Skeletal muscle tissue (tissue), 4 donors: ENCODE results near the gene ACOD1. TPM values are rescaled to one million over a fixed set of nuclear protein-coding genes. Genes with fewer than 3 reads are reported as not detected.

ENCODE experiments used
- H3K27ac ChIP-seq: one replicate; pipeline ENCODE4 v1.7.0; 2013; ENCODE audit warnings: mild to moderate bottlenecking, low read depth, low read length, inconsistent platforms
- H3K27me3 ChIP-seq, 3 donors: one replicate each; pipeline ENCODE4 v1.7.0; 2013; ENCODE audit warnings: low read length in 3 of 3; ENCODE audit not compliant: control insufficient read depth in 3 of 3, insufficient read depth in 3 of 3
- H3K36me3 ChIP-seq, 3 donors: one replicate each; pipeline ENCODE4 v1.7.0; 2013; ENCODE audit warnings: low read length in 3 of 3; ENCODE audit not compliant: control insufficient read depth in 3 of 3, insufficient read depth in 3 of 3
- H3K4me1 ChIP-seq, 3 donors: one replicate each; pipeline ENCODE4 v1.7.0; 2013; ENCODE audit warnings: low read length in 3 of 3, mild to moderate bottlenecking in 3 of 3; ENCODE audit not compliant: control insufficient read depth in 3 of 3, insufficient read depth in 3 of 3
- H3K4me3 ChIP-seq, 3 donors: one replicate each; pipeline ENCODE4 v1.7.0; 2013; ENCODE audit warnings: low read length in 3 of 3
- H3K9ac ChIP-seq, 3 donors: one replicate each; pipeline ENCODE4 v1.7.0; 2013; ENCODE audit warnings: low read length in 3 of 3, mild to moderate bottlenecking in 3 of 3, moderate library complexity in 2 of 3, low read depth in 1 of 3
- H3K9me3 ChIP-seq, 3 donors: one replicate each; pipeline ENCODE4 v1.7.0; 2013; ENCODE audit warnings: low read length in 3 of 3; ENCODE audit not compliant: control insufficient read depth in 3 of 3
- total RNA-seq: library from RNA; depleted of rRNA; stranded (reverse); fragments of >200 nt; gene quantifications from one replicate; pipeline ENCODE4 v1.2.3, GENCODE V29; 2014
- donor health status: Osteomylitis.

ACOD1 gene
- total RNA-seq, 1 donor from 2014 or later, result not detected

DNA sequence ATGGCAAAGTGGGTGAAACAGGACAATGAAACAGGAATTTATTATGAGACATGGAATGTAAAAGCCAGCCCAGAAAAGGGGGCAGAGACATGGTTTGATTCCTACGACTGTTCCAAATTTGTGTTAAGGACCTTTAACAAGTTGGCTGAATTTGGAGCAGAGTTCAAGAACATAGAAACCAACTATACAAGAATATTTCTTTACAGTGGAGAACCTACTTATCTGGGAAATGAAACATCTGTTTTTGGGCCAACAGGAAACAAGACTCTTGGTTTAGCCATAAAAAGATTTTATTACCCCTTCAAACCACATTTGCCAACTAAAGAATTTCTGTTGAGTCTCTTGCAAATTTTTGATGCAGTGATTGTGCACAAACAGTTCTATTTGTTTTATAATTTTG, 52.2 kb downstream of the ACOD1 start:
- Histone ChIP-seq H3K27ac (no peak overlapping the region), H3K27me3 (no peaks in the 10 kb centered on the region), H3K4me1 (peaks cover 0 to 6% (median 0%) of the 10 kb centered on the region in 3 donors), H3K9ac (no peak overlapping the region), H3K36me3 (peaks cover 5 to 29% (median 23%) of the 10 kb centered on the region in 3 donors), H3K4me3 (no peak overlapping the region), H3K9me3 (no peaks in the 10 kb centered on the region)

DNA sequence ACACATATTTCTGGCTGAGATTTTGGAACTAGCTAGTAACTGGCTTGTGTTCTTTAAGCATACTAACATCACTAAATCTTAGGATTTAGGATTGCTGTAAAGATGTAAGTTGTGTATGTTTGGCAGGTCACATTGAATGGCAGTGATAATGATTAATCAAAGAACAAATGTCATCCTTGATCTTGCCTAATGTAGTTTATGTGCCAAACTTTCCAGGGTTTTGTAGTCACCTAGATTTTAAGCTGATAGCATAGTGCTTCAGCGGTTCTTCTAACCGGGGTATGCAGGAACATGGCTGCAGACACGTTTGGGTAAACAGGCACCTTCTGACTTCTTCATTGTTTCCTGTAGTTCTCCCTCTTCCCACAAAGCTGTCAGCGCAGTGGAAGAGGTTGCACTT, 53.2 kb downstream of the ACOD1 start:
- Histone ChIP-seq H3K9me3 (no peaks in the 10 kb centered on the region), H3K27ac (no peak overlapping the region), H3K36me3 (peaks cover 5 to 24% (median 18%) of the 10 kb centered on the region in 3 donors), H3K9ac (no peak overlapping the region), H3K4me1 (peaks cover 0 to 8% (median 0%) of the 10 kb centered on the region in 3 donors), H3K27me3 (no peaks in the 10 kb centered on the region), H3K4me3 (no peak overlapping the region)

- no peaks in the 10 kb centered on the region for H3K9me3 ChIP-seq
- no peak overlapping the region for H3K9ac ChIP-seq
- H3K27me3 ChIP-seq, result no peaks in the 10 kb centered on the region
- peaks cover 6 to 25% (median 19%) of the 10 kb centered on the region in 3 donors for H3K36me3 ChIP-seq
- no peak overlapping the region for H3K4me3 ChIP-seq
- H3K27ac ChIP-seq, result no peak overlapping the region
- H3K4me1 ChIP-seq, result peaks cover 0 to 9% (median 1%) of the 10 kb centered on the region in 3 donors
Observed at GRCh38 chr13:77001963-77002587, 53.8 kb downstream of the ACOD1 start.

GRCh38 chr13:77002590-77003190, 54.4 kb downstream of the ACOD1 start:
- Histone ChIP-seq H3K9me3 (no peaks in the 10 kb centered on the region), H3K36me3 (peaks cover 11 to 29% (median 24%) of the 10 kb centered on the region in 3 donors), H3K4me3 (no peak overlapping the region), H3K9ac (no peak overlapping the region), H3K27me3 (no peaks in the 10 kb centered on the region), H3K4me1 (peaks cover 0 to 9% (median 6%) of the 10 kb centered on the region in 3 donors), H3K27ac (no peak overlapping the region)

Other genes starting within 250 kb of the ACOD1 start
- 134 TPM for gene KCTD12, start 62.1 kb upstream of the ACOD1 start, total RNA-seq
- gene CLN5, start 43.6 kb downstream of the ACOD1 start, total RNA-seq, result 16.7 TPM
- 50.6 TPM for gene FBXL3, start 78.6 kb downstream of the ACOD1 start, total RNA-seq